ENCODE measurements around the gene TMC8. TPM values are rescaled to one million over a fixed set of nuclear protein-coding genes. Genes with fewer than 3 reads are reported as not detected.

TMC8 gene
- total and polyA plus RNA-seq, 2 experiments from 2014 or later: 1.2 to 1.3 TPM

DNA sequence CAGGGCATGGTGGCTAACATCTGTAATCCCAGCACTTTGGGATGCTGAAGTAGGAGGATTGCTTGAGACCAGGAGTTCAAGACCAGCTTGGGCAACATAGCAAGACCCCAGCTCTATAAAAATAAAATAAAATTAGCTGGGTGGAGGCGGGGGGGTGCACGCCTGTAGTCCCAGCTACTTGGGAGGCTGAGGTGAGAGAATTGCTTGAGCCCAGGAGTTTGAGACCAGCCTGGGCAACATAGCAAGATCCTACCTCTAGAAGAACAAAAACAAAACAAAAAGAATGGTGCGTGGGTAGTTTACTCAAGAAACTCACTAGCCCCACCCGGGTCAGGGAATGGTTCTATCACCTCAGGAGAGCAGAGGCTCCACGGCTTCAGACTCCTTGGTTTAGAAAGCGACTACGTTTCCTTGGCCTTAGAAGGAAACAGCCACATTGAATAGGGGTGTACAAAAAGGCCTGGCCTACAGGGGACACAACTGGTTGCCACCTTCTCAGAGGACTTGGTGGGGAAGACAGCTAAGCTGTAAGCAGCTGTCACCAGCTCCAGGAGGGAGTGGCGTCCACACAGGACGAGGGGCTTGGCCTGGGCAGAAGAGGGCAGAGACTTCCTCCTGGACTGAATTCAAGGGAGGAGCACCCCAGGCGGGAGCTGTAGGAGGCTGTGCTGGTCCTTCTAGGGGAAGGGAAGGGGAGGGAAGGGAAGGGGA is 55.6 kb downstream of the TMC8 start:
- peak; percentile 24 for ATAC-seq
- TF ChIP-seq EZH2phosphoT487 (IDR thresholded peaks at IDR 0.05; ENCODE audit: unreplicated experiment) (no peak), STAT1 (IDR thresholded peaks at IDR 0.05; ENCODE audit: unreplicated experiment) (no peak), CREB1 (CRISPR knock-in tag; IDR thresholded peaks at IDR 0.05; ENCODE audit: low read depth) (no peak), ZNF331 (CRISPR knock-in tag; IDR thresholded peaks at IDR 0.05; ENCODE audit: low read depth) (no peak), NANOG (IDR thresholded peaks at IDR 0.05; ENCODE audit: borderline replicate concordance) (no peak), JUNB (IDR thresholded peaks at IDR 0.05; ENCODE audit: unreplicated experiment) (no peak), POLR2AphosphoS5 (IDR thresholded peaks at IDR 0.05; ENCODE audit: low read depth) (no peak), ZNF114 (CRISPR knock-in tag; IDR thresholded peaks at IDR 0.05) (no peak), EZH2 (IDR thresholded peaks at IDR 0.05; ENCODE audit: low read depth, unreplicated experiment) (no peak)
- TF ChIP-seq, protein P1, sequence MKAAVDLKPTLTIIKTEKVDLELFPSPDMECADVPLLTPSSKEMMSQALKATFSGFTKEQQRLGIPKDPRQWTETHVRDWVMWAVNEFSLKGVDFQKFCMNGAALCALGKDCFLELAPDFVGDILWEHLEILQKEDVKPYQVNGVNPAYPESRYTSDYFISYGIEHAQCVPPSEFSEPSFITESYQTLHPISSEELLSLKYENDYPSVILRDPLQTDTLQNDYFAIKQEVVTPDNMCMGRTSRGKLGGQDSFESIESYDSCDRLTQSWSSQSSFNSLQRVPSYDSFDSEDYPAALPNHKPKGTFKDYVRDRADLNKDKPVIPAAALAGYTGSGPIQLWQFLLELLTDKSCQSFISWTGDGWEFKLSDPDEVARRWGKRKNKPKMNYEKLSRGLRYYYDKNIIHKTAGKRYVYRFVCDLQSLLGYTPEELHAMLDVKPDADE (IDR thresholded peaks at IDR 0.05): no peak
- TF ChIP-seq, protein P2, sequence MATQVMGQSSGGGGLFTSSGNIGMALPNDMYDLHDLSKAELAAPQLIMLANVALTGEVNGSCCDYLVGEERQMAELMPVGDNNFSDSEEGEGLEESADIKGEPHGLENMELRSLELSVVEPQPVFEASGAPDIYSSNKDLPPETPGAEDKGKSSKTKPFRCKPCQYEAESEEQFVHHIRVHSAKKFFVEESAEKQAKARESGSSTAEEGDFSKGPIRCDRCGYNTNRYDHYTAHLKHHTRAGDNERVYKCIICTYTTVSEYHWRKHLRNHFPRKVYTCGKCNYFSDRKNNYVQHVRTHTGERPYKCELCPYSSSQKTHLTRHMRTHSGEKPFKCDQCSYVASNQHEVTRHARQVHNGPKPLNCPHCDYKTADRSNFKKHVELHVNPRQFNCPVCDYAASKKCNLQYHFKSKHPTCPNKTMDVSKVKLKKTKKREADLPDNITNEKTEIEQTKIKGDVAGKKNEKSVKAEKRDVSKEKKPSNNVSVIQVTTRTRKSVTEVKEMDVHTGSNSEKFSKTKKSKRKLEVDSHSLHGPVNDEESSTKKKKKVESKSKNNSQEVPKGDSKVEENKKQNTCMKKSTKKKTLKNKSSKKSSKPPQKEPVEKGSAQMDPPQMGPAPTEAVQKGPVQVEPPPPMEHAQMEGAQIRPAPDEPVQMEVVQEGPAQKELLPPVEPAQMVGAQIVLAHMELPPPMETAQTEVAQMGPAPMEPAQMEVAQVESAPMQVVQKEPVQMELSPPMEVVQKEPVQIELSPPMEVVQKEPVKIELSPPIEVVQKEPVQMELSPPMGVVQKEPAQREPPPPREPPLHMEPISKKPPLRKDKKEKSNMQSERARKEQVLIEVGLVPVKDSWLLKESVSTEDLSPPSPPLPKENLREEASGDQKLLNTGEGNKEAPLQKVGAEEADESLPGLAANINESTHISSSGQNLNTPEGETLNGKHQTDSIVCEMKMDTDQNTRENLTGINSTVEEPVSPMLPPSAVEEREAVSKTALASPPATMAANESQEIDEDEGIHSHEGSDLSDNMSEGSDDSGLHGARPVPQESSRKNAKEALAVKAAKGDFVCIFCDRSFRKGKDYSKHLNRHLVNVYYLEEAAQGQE (IDR thresholded peaks at IDR 0.05; ENCODE audit: unreplicated experiment): no peak
- TF ChIP-seq, protein P3, sequence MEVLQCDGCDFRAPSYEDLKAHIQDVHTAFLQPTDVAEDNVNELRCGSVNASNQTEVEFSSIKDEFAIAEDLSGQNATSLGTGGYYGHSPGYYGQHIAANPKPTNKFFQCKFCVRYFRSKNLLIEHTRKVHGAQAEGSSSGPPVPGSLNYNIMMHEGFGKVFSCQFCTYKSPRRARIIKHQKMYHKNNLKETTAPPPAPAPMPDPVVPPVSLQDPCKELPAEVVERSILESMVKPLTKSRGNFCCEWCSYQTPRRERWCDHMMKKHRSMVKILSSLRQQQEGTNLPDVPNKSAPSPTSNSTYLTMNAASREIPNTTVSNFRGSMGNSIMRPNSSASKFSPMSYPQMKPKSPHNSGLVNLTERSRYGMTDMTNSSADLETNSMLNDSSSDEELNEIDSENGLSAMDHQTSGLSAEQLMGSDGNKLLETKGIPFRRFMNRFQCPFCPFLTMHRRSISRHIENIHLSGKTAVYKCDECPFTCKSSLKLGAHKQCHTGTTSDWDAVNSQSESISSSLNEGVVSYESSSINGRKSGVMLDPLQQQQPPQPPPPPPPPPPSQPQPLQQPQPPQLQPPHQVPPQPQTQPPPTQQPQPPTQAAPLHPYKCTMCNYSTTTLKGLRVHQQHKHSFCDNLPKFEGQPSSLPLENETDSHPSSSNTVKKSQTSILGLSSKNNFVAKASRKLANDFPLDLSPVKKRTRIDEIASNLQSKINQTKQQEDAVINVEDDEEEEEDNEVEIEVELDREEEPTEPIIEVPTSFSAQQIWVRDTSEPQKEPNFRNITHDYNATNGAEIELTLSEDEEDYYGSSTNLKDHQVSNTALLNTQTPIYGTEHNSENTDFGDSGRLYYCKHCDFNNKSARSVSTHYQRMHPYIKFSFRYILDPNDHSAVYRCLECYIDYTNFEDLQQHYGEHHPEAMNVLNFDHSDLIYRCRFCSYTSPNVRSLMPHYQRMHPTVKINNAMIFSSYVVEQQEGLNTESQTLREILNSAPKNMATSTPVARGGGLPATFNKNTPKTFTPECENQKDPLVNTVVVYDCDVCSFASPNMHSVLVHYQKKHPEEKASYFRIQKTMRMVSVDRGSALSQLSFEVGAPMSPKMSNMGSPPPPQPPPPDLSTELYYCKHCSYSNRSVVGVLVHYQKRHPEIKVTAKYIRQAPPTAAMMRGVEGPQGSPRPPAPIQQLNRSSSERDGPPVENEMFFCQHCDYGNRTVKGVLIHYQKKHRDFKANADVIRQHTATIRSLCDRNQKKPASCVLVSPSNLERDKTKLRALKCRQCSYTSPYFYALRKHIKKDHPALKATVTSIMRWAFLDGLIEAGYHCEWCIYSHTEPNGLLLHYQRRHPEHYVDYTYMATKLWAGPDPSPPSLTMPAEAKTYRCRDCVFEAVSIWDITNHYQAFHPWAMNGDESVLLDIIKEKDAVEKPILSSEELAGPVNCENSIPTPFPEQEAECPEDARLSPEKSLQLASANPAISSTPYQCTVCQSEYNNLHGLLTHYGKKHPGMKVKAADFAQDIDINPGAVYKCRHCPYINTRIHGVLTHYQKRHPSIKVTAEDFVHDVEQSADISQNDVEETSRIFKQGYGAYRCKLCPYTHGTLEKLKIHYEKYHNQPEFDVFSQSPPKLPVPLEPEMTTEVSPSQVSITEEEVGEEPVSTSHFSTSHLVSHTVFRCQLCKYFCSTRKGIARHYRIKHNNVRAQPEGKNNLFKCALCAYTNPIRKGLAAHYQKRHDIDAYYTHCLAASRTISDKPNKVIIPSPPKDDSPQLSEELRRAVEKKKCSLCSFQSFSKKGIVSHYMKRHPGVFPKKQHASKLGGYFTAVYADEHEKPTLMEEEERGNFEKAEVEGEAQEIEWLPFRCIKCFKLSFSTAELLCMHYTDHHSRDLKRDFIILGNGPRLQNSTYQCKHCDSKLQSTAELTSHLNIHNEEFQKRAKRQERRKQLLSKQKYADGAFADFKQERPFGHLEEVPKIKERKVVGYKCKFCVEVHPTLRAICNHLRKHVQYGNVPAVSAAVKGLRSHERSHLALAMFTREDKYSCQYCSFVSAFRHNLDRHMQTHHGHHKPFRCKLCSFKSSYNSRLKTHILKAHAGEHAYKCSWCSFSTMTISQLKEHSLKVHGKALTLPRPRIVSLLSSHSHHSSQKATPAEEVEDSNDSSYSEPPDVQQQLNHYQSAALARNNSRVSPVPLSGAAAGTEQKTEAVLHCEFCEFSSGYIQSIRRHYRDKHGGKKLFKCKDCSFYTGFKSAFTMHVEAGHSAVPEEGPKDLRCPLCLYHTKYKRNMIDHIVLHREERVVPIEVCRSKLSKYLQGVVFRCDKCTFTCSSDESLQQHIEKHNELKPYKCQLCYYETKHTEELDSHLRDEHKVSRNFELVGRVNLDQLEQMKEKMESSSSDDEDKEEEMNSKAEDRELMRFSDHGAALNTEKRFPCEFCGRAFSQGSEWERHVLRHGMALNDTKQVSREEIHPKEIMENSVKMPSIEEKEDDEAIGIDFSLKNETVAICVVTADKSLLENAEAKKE (CRISPR knock-in tag; IDR thresholded peaks at IDR 0.05): no peak
- TF ChIP-seq, protein P4, sequence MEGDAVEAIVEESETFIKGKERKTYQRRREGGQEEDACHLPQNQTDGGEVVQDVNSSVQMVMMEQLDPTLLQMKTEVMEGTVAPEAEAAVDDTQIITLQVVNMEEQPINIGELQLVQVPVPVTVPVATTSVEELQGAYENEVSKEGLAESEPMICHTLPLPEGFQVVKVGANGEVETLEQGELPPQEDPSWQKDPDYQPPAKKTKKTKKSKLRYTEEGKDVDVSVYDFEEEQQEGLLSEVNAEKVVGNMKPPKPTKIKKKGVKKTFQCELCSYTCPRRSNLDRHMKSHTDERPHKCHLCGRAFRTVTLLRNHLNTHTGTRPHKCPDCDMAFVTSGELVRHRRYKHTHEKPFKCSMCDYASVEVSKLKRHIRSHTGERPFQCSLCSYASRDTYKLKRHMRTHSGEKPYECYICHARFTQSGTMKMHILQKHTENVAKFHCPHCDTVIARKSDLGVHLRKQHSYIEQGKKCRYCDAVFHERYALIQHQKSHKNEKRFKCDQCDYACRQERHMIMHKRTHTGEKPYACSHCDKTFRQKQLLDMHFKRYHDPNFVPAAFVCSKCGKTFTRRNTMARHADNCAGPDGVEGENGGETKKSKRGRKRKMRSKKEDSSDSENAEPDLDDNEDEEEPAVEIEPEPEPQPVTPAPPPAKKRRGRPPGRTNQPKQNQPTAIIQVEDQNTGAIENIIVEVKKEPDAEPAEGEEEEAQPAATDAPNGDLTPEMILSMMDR (conservative IDR thresholded peaks at IDR 0.05; ENCODE audit: low read depth in 2 of 2): no peak
- Histone ChIP-seq H3K4me1 (ENCODE audit: insufficient read depth) (peaks cover 9% of the 10 kb centered on the region; the same call in 1 of the 2 replicates), H3F3A (replicated peaks; ENCODE audit: low read depth) (peaks cover 3% of the 10 kb centered on the region; the same call in 1 of the 2 replicates), H3K79me2 (replicated peaks; ENCODE audit: insufficient read depth) (peaks cover 43% of the 10 kb centered on the region), H4K20me1 (replicated peaks; ENCODE audit: insufficient read depth) (peaks cover 21% of the 10 kb centered on the region), H3K27ac (ENCODE audit: low read depth) (no peak overlapping the region), H2AFZ (no peak overlapping the region), H3K4me2 (peak overlapping the region; percentile 95), H3K9me2 (ENCODE audit: insufficient read depth) (0 out of 2 replicates have a peak, but pooled peaks cover 4% of the 10 kb centered on the region), H3K36me3 (ENCODE audit: insufficient read depth) (peaks cover 20% of the 10 kb centered on the region), H3K27me3 (ENCODE audit: insufficient read depth) (no peaks in the 10 kb centered on the region), H3K4me3 (peak overlapping the region; percentile 82)
- Mint-ChIP-seq H3K9me3 (no peaks in the 10 kb centered on the region; the same call in 2 of the 3 replicates), H3K27me3 (ENCODE audit: insufficient read depth, low read depth, poor library complexity) (peaks cover 6% of the 10 kb centered on the region), H3K27ac (no peak overlapping the region), H3K4me1 (peaks cover 15% of the 10 kb centered on the region), H3K36me3 (ENCODE audit: low read depth) (peaks cover 52% of the 10 kb centered on the region), H3K4me3 (peak overlapping the region; percentile 88)
- no peak for DNase-seq (ENCODE audit: low spot score)

Measured in GM23338 (cell line).